GM23338 (cell line): ENCODE results near the gene PGGHG. TPM values are rescaled to one million over a fixed set of nuclear protein-coding genes. Genes with fewer than 3 reads are reported as not detected.

Experiments
- ATAC-seq: fragments of 200-7000 bp; cut with Tn5 transposase; 3 replicates; pipeline ENCODE4 v1.9.1; 2020
- DNase-seq: peaks from one replicate; pipeline ENCODE4 v3.0.0-alpha.2; 2015; ENCODE audit warnings: low spot score
- H2AFZ ChIP-seq: fragments of 200-600 bp; sonication (generic); 2 replicates; pipeline ENCODE4 v1.8.0; 2016; ENCODE audit warnings: antibody characterized with exemption, mild to moderate bottlenecking, moderate library complexity
- H3F3A ChIP-seq: fragments of 200-600 bp; sonication (generic); replicated peaks from 2 replicates; pipeline ENCODE4 v1.8.0; 2017; ENCODE audit warnings: antibody characterized with exemption, mixed run types, low read depth
- H3K27ac ChIP-seq: fragments of 200-600 bp; sonication (generic); 2 replicates; pipeline ENCODE4 v1.6.1; 2016; ENCODE audit warnings: low read depth
- H3K27me3 ChIP-seq: fragments of 200-600 bp; sonication (generic); 2 replicates; pipeline ENCODE4 v1.8.0; 2016; ENCODE audit warnings: mild to moderate bottlenecking, mixed run types, moderate library complexity; ENCODE audit not compliant: insufficient read depth
- H3K36me3 ChIP-seq: fragments of 200-600 bp; sonication (generic); 2 replicates; pipeline ENCODE4 v1.8.0; 2016; ENCODE audit warnings: mild to moderate bottlenecking; ENCODE audit not compliant: insufficient read depth
- H3K4me1 ChIP-seq: fragments of 200-600 bp; sonication (generic); 2 replicates; pipeline ENCODE4 v1.8.0; 2016; ENCODE audit warnings: mild to moderate bottlenecking, moderate library complexity; ENCODE audit not compliant: insufficient read depth
- H3K4me2 ChIP-seq: fragments of 200-600 bp; sonication (generic); 2 replicates; pipeline ENCODE4 v1.7.1; 2017; ENCODE audit warnings: mixed run types
- H3K4me3 ChIP-seq: fragments of 200-600 bp; sonication (generic); 2 replicates; pipeline ENCODE4 v1.6.1; 2016; ENCODE audit warnings: mixed run types
- H3K79me2 ChIP-seq: fragments of 200-600 bp; sonication (generic); replicated peaks from 2 replicates; pipeline ENCODE4 v1.8.0; 2017; ENCODE audit warnings: mild to moderate bottlenecking; ENCODE audit not compliant: insufficient read depth
- H3K9me2 ChIP-seq: fragments of 200-600 bp; sonication (generic); 2 replicates; pipeline ENCODE4 v1.8.0; 2017; ENCODE audit not compliant: insufficient read depth
- H4K20me1 ChIP-seq: fragments of 200-600 bp; sonication (generic); replicated peaks from 2 replicates; pipeline ENCODE4 v1.8.0; 2017; ENCODE audit warnings: mild to moderate bottlenecking; ENCODE audit not compliant: insufficient read depth
- H3K27ac Mint-ChIP-seq: 2 replicates; pipeline ENCODE4 v1.8.0; 2020; ENCODE audit warnings: inconsistent platforms, mild to moderate bottlenecking, moderate library complexity, mixed read lengths
- H3K27me3 Mint-ChIP-seq: 3 replicates; pipeline ENCODE4 v1.8.0; 2022; ENCODE audit warnings: low read depth, mild to moderate bottlenecking, moderate library complexity, mixed read lengths, inconsistent platforms; ENCODE audit not compliant: insufficient read depth, poor library complexity
- H3K36me3 Mint-ChIP-seq: 3 replicates; pipeline ENCODE4 v1.8.0; 2021; ENCODE audit warnings: low read depth, mild to moderate bottlenecking, inconsistent platforms, moderate library complexity, mixed read lengths
- H3K4me1 Mint-ChIP-seq: 3 replicates; pipeline ENCODE4 v1.8.0; 2020; ENCODE audit warnings: mild to moderate bottlenecking, inconsistent platforms, mixed read lengths
- H3K4me3 Mint-ChIP-seq: 3 replicates; pipeline ENCODE4 v1.8.0; 2021; ENCODE audit warnings: moderate library complexity, mild to moderate bottlenecking, inconsistent platforms, mixed read lengths
- H3K9me3 Mint-ChIP-seq: 3 replicates; pipeline ENCODE4 v1.8.0; 2020; ENCODE audit warnings: moderate library complexity, mild to moderate bottlenecking, inconsistent platforms, mixed read lengths
- CREB1 ChIP-seq: fragments of 250-450 bp; sonication (Bioruptor Pico); IDR thresholded peaks from 2 replicates; pipeline ENCODE4 v1.5.0; 2020; ENCODE audit warnings: low read depth, mild to moderate bottlenecking, moderate library complexity
- CTCF ChIP-seq, 2 experiments: fragments of 200-600 bp in 1 of 2; sonication (generic) in 1 of 2; conservative IDR thresholded peaks; 2 replicates each; pipeline versions ENCODE4 v1.5.1 to v1.6.1; 2016 to 2017; ENCODE audit warnings: antibody characterized with exemption in 2 of 2, low read depth in 2 of 2, mild to moderate bottlenecking in 2 of 2, moderate library complexity in 1 of 2
- ETS1 ChIP-seq: IDR thresholded peaks from 2 replicates; pipeline ENCODE4 v1.6.1; 2016; ENCODE audit warnings: antibody characterized with exemption
- EZH2 ChIP-seq: fragments of 200-600 bp; sonication (generic); IDR thresholded peaks from one replicate; pipeline ENCODE4 v1.8.0; 2017; ENCODE audit warnings: antibody characterized with exemption, mild to moderate bottlenecking, low read depth; ENCODE audit not compliant: unreplicated experiment
- EZH2phosphoT487 ChIP-seq: fragments of 200-600 bp; sonication (generic); IDR thresholded peaks from one replicate; pipeline ENCODE4 v1.8.1; 2018; ENCODE audit warnings: antibody characterized with exemption; ENCODE audit not compliant: unreplicated experiment
- JUNB ChIP-seq: IDR thresholded peaks from one replicate; pipeline ENCODE4 v1.6.1; 2016; ENCODE audit warnings: antibody characterized with exemption; ENCODE audit not compliant: unreplicated experiment
- NANOG ChIP-seq: IDR thresholded peaks from 2 replicates; pipeline ENCODE4 v1.6.1; 2016; ENCODE audit warnings: antibody characterized with exemption, borderline replicate concordance
- POLR2AphosphoS5 ChIP-seq: IDR thresholded peaks from 2 replicates; pipeline ENCODE4 v1.6.1; 2016; ENCODE audit warnings: antibody characterized with exemption, low read depth
- REST ChIP-seq: IDR thresholded peaks from one replicate; pipeline ENCODE4 v1.6.1; 2018; ENCODE audit warnings: antibody characterized with exemption; ENCODE audit not compliant: unreplicated experiment
- STAT1 ChIP-seq: IDR thresholded peaks from one replicate; pipeline ENCODE4 v1.6.1; 2016; ENCODE audit warnings: antibody characterized with exemption; ENCODE audit not compliant: unreplicated experiment
- ZNF114 ChIP-seq: fragments of 250-450 bp; sonication (Bioruptor Pico); IDR thresholded peaks from 2 replicates; pipeline ENCODE4 v1.5.0; 2020; ENCODE audit warnings: mild to moderate bottlenecking, moderate library complexity
- ZNF331 ChIP-seq: fragments of 250-450 bp; sonication (Bioruptor Pico); IDR thresholded peaks from 2 replicates; pipeline ENCODE4 v1.5.0; 2020; ENCODE audit warnings: low read depth, mild to moderate bottlenecking, moderate library complexity
- ZNF462 ChIP-seq: fragments of 250-450 bp; sonication (Bioruptor Pico); IDR thresholded peaks from 2 replicates; pipeline ENCODE4 v1.5.0; 2020; ENCODE audit warnings: mild to moderate bottlenecking, moderate library complexity
- polyA plus RNA-seq: library from polyadenylated mRNA; unstranded; fragments of >200 nt; fragmentation: Nextera tagmentation; extraction: Ambion mirVana; gene quantifications from 2 replicates; pipeline ENCODE4 v1.2.1, GENCODE V29; 2016
- total RNA-seq: library from RNA; depleted of rRNA; stranded (reverse); fragments of >200 nt; shearing (Covaris generic); gene quantifications from 2 replicates; pipeline ENCODE4 v1.2.3, GENCODE V29; 2014

The PGGHG gene
- total and polyA plus RNA-seq, 2 experiments from 2014 or later, result 24.9 to 55.8 TPM

GRCh38 chr11:285021-285893, 3.7 kb upstream of the PGGHG start:
- Histone ChIP-seq H4K20me1 (no peaks in the 10 kb centered on the region), H3K9me2 (no peaks in the 10 kb centered on the region), H3K36me3 (no peaks in the 10 kb centered on the region), H2AFZ (no peak overlapping the region), H3K27me3 (peaks cover 55% of the 10 kb centered on the region), H3K4me1 (no peaks in the 10 kb centered on the region), H3K79me2 (no peaks in the 10 kb centered on the region), H3K4me2 (no peak overlapping the region), H3F3A (peaks cover 6% of the 10 kb centered on the region; the same call in 1 of the 2 replicates), H3K27ac (no peak overlapping the region), H3K4me3 (no peak overlapping the region)
- Mint-ChIP-seq H3K4me3 (no peak overlapping the region), H3K9me3 (peaks cover 2% of the 10 kb centered on the region; the same call in 1 of the 3 replicates), H3K4me1 (peaks cover 28% of the 10 kb centered on the region), H3K27ac (no peak overlapping the region), H3K27me3 (peaks cover 56% of the 10 kb centered on the region), H3K36me3 (no peaks in the 10 kb centered on the region; the same call in 2 of the 3 replicates)
- DNase-seq (no peak), ATAC-seq (no peak)
- TF ChIP-seq ZNF331 (CRISPR knock-in tag), result no peak
- TF ChIP-seq ZNF114 (CRISPR knock-in tag), result no peak
- TF ChIP-seq CREB1 (CRISPR knock-in tag), result no peak
- TF ChIP-seq STAT1, result no peak
- no peak for TF ChIP-seq NANOG
- TF ChIP-seq REST, result no peak
- no peak for TF ChIP-seq EZH2
- TF ChIP-seq ETS1, result no peak
- no peak for TF ChIP-seq JUNB
- TF ChIP-seq POLR2AphosphoS5, result no peak
- no peak for TF ChIP-seq CTCF (conservative IDR thresholded peaks at IDR 0.05; ENCODE audit: low read depth in 2 of 2)
- no peak for TF ChIP-seq ZNF462 (CRISPR knock-in tag)
- TF ChIP-seq EZH2phosphoT487, result no peak
